Neural cell (in vitro differentiated cells): ENCODE measurements around the gene MAPK14.

Experiments
- CTCF ChIP-seq: fragments of 450-650 bp; IDR thresholded peaks from 2 replicates; pipeline ENCODE4 v1.5.1; 2014; ENCODE audit warnings: antibody characterized with exemption, mild to moderate bottlenecking, moderate library complexity; ENCODE audit not compliant: poor library complexity, severe bottlenecking
- EZH2 ChIP-seq: fragments of 200-600, 300-800 bp; shearing (Covaris generic), sonication (generic); IDR thresholded peaks from 2 replicates; pipeline ENCODE4 v1.6.1; 2014; ENCODE audit warnings: antibody characterized with exemption, low read length, borderline replicate concordance, mild to moderate bottlenecking; ENCODE audit not compliant: insufficient read depth, poor library complexity, severe bottlenecking
- RAD21 ChIP-seq: fragments of 450-650 bp; conservative IDR thresholded peaks from 2 replicates; pipeline ENCODE4 v1.6.1; 2014; ENCODE audit warnings: antibody characterized with exemption, mild to moderate bottlenecking, moderate library complexity
- REST ChIP-seq: IDR thresholded peaks from 2 replicates; pipeline ENCODE4 v1.6.1; 2012; ENCODE audit warnings: borderline replicate concordance

- no peak for TF ChIP-seq CTCF
- TF ChIP-seq RAD21, result no peak
- TF ChIP-seq REST, result no peak
- TF ChIP-seq EZH2, result no peak
Observed at GRCh38 chr6:36101691-36102090, 74.1 kb downstream of the MAPK14 start.
